Mammary epithelial cell (primary cell): ENCODE results near the gene MISP.

Experiments used
- EZH2 ChIP-seq: IDR thresholded peaks from 2 replicates; pipeline ENCODE4 v1.6.1; 2012; ENCODE audit warnings: low read length, inconsistent platforms, borderline replicate concordance
- TF ChIP-seq, protein P1 (sequence below), 2 donors: IDR thresholded peaks in 1 of 2; conservative IDR thresholded peaks in 1 of 2; 2 replicates each; pipeline ENCODE4 v1.5.1; 2011 to 2012; ENCODE audit warnings: inconsistent platforms in 2 of 2, low read length in 2 of 2, mild to moderate bottlenecking in 2 of 2, control low read depth in 1 of 2, low read depth in 1 of 2; ENCODE audit not compliant: insufficient read depth in 1 of 2; ENCODE audit errors: extremely low read depth in 1 of 2

DNA sequence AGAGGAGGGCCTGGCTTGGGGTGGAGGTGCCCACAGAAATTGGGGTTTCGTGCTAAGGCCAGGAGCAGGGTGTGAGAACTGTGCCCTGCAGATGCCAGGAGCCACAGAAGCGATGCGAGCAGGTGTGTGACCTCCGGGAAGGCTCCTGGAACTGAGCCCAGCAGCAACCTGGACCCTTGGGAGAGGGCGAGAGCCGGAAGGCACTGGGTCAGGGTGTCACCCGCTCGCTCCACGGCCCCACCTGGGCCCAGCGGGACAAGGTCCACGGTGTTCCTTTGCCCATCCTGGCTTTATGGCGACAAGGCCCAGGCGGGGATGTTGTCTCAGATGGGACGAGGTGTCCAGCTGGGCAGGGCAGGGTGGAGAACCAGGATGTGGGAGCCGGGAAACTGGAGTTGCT lies 4.2 kb downstream of the MISP start:
- TF ChIP-seq EZH2: no peak
- TF ChIP-seq, protein P1, sequence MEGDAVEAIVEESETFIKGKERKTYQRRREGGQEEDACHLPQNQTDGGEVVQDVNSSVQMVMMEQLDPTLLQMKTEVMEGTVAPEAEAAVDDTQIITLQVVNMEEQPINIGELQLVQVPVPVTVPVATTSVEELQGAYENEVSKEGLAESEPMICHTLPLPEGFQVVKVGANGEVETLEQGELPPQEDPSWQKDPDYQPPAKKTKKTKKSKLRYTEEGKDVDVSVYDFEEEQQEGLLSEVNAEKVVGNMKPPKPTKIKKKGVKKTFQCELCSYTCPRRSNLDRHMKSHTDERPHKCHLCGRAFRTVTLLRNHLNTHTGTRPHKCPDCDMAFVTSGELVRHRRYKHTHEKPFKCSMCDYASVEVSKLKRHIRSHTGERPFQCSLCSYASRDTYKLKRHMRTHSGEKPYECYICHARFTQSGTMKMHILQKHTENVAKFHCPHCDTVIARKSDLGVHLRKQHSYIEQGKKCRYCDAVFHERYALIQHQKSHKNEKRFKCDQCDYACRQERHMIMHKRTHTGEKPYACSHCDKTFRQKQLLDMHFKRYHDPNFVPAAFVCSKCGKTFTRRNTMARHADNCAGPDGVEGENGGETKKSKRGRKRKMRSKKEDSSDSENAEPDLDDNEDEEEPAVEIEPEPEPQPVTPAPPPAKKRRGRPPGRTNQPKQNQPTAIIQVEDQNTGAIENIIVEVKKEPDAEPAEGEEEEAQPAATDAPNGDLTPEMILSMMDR (conservative IDR thresholded peaks at IDR 0.05 in 1 of 2, IDR thresholded peaks at IDR 0.05 in 1 of 2; ENCODE audit: extremely low read depth in 1 of 2, insufficient read depth in 1 of 2, low read depth in 1 of 2, low read length in 2 of 2): no peak
